Muscle layer of colon (tissue), 2 donors: ENCODE results near the gene IL4I1.
A peak's percentile ranks its signal among the peaks of the same experiment; 100 is the strongest.

Source experiments
- H3K27ac ChIP-seq: one replicate; pipeline ENCODE4 v1.7.0; 2013; ENCODE audit warnings: low read depth, mild to moderate bottlenecking, low read length, moderate library complexity
- H3K27me3 ChIP-seq, 2 donors: one replicate each; pipeline ENCODE4 v1.7.0; 2013; ENCODE audit warnings: low read length in 2 of 2, mild to moderate bottlenecking in 2 of 2; ENCODE audit not compliant: insufficient read depth in 2 of 2, control insufficient read depth in 1 of 2
- H3K36me3 ChIP-seq: one replicate; pipeline ENCODE4 v1.7.0; 2013; ENCODE audit warnings: mild to moderate bottlenecking, low read length; ENCODE audit not compliant: insufficient read depth
- H3K4me1 ChIP-seq: one replicate; pipeline ENCODE4 v1.7.0; 2013; ENCODE audit warnings: mild to moderate bottlenecking, low read length; ENCODE audit not compliant: insufficient read depth
- H3K4me3 ChIP-seq, 2 donors: one replicate each; pipeline ENCODE4 v1.7.0; 2013; ENCODE audit warnings: low read length in 2 of 2, low read depth in 1 of 2, mild to moderate bottlenecking in 1 of 2, moderate library complexity in 1 of 2
- H3K9ac ChIP-seq: one replicate; pipeline ENCODE4 v1.7.0; 2013; ENCODE audit warnings: low read length
- H3K9me3 ChIP-seq: one replicate; pipeline ENCODE4 v1.7.0; 2013; ENCODE audit warnings: mild to moderate bottlenecking, low read length
- donor health status: abdominal sarcoma.
- donor health status: Adenocarcinoma of cecum.

IL4I1 gene

DNA sequence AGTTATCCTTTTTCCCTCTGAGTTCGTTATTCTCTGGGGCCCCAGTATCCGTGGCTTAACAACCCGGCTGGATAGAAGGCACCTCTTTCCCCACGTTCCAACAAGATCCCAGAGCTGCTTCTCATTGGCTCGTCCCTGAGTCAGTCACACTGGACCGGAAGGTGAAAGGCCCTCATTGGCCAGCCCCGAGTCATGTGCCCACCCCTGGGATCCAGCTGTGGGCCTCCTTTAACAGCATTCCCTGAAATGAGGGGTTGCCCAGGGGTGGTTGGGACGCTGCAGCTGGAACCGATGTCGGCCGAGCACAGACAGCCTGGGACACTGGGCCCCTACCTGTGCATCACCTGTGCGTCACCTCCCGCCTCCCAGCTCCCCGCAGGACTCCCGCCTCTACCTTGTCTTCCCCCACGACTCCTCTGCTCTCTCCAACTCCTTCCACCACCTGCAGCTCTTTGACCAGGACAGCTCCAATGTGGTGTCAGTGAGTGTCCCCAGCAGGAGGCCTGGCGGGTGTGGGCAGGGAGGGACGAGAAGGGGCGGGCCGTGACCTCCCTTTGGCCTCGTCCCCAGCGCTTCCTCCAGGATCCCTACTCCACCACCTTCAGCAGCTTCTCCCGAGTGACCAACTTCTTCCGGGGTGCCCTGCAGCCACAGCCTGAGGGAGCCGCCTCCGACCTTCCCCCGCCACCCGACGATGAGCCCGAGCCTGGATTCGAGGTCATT lies 14.9 kb downstream of the IL4I1 start:
- Histone ChIP-seq H3K36me3 (peaks cover 64% of the 10 kb centered on the region), H3K9me3 (no peaks in the 10 kb centered on the region), H3K4me3 (no peak overlapping the region), H3K4me1 (peaks cover 13% of the 10 kb centered on the region), H3K9ac (no peak overlapping the region), H3K27ac (no peak overlapping the region), H3K27me3 (no peaks in the 10 kb centered on the region)

DNA sequence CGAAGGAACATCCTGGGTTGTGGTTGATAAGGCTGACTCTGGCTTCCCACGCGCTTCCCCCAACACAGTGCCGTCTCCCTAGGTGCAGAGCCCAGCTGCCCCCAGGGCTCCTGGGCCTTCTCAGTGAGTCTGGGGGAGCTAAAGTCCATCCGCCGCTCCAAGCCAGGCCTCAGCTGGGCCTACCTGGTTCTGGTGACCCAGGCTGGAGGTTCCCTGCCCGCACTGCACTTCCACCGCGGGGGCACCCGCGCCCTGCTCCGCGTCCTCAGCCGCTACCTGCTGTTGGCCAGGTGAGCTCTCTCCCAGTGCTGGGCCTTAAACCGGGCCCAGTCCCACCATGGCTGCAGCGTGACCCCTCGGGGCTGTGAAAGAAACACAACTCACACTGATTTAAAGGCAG lies 15.5 kb downstream of the IL4I1 start:
- Histone ChIP-seq H3K4me3 (no peak overlapping the region), H3K9ac (no peak overlapping the region), H3K4me1 (peaks cover 13% of the 10 kb centered on the region), H3K27me3 (no peaks in the 10 kb centered on the region), H3K36me3 (peaks cover 64% of the 10 kb centered on the region), H3K9me3 (no peaks in the 10 kb centered on the region), H3K27ac (no peak overlapping the region)

DNA sequence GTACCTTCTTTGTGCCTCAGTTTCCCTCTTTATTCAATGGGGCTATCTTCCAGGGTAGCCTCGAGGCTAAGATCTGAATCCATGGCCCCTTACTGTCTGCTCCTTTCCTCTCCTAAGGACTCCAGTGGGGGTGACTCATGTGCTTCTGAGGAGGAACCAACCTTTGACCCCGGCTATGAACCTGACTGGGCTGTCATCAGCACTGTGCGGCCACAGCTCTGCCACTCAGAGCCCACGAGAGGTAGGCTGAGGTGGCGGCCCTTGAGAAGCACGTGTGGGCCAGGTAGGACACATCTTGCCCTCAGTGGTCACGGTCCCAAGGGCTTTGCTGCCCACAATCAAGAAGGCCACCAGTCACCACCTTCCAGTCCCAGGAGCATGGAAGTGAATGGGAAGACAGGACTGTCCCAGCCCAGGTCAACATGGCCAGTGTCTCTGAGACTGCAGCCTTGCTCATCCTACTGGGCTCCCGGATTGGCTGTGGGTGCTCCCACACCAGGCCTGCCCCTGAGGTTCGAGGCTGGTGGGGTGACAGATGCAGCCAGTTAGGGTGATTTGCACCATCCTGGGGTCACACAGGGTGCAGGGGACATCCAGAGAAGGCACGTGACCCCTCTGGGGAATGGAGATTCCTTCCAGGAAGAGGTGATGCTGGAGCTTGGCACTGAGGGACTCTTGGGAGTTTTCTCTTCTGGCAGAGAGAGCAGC lies 16.4 kb downstream of the IL4I1 start:
- Histone ChIP-seq H3K9ac (no peak overlapping the region), H3K36me3 (peaks cover 64% of the 10 kb centered on the region), H3K27ac (no peak overlapping the region), H3K4me3 (no peak overlapping the region), H3K4me1 (peaks cover 17% of the 10 kb centered on the region), H3K27me3 (no peaks in the 10 kb centered on the region), H3K9me3 (no peaks in the 10 kb centered on the region)

DNA sequence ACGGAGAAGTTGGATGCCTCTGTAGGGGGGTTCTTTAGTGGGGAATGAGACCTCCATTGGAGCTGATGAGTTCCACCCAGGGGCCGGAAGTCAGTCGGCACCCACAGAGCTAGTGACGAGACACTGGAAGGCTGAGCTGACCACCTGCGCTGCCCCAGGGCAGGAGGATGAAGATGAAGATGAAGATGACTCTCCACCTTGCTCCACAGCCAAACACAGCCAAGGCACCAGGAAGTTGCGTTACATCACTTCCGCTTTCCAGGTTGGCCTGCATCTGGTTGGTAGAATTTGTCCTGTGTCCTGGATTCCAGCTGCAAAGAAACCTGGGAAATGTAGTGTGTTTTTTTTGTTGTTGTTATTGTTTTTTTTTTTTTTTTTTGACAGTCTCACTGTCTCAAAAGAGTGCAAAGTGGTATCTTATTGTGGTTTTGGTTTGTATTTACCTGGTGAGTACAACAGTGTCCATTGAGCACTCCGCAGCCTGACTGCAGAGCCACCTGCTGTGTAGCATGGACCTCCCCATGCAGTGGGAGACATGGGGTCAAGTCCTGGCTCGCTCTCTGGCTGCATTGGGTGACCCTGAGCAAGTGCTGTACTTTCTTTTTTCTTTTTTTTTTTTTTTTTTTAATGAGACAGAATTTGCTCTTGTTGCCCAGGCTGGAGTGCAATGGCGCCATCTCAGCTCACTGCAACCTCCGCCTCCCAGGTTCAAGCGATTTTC lies 17.3 kb downstream of the IL4I1 start:
- peaks cover 59% of the 10 kb centered on the region for H3K36me3 ChIP-seq
- H3K4me3 ChIP-seq = no peak overlapping the region
- H3K27me3 ChIP-seq = no peaks in the 10 kb centered on the region
- H3K9ac ChIP-seq = no peak overlapping the region
- no peaks in the 10 kb centered on the region for H3K9me3 ChIP-seq
- no peak overlapping the region for H3K27ac ChIP-seq
- H3K4me1 ChIP-seq = peaks cover 19% of the 10 kb centered on the region

DNA sequence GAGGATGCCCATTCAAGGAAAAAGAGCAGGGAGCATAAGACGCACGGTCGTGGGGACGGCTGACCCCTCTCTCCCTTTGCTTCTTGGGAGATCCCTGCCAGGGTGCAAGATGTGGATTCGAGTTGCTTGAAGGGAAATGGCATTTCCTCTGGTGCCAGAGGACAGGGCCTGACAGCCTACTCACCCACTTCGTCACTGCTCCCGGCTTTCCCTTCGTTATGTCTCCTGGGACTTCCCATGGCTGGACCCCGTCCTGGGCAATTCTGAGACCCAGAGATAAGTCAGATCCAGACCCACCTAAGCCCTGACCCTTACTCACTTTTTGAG lies 18.0 kb downstream of the IL4I1 start:
- peaks cover 57% of the 10 kb centered on the region for H3K36me3 ChIP-seq
- H3K9ac ChIP-seq = no peak overlapping the region
- H3K4me3 ChIP-seq = peak overlapping the region in 1 of 2 donors; percentile 94
- H3K9me3 ChIP-seq = no peaks in the 10 kb centered on the region
- peak overlapping the region; percentile 99 for H3K27ac ChIP-seq
- no peaks in the 10 kb centered on the region for H3K27me3 ChIP-seq
- peaks cover 19% of the 10 kb centered on the region for H3K4me1 ChIP-seq

DNA sequence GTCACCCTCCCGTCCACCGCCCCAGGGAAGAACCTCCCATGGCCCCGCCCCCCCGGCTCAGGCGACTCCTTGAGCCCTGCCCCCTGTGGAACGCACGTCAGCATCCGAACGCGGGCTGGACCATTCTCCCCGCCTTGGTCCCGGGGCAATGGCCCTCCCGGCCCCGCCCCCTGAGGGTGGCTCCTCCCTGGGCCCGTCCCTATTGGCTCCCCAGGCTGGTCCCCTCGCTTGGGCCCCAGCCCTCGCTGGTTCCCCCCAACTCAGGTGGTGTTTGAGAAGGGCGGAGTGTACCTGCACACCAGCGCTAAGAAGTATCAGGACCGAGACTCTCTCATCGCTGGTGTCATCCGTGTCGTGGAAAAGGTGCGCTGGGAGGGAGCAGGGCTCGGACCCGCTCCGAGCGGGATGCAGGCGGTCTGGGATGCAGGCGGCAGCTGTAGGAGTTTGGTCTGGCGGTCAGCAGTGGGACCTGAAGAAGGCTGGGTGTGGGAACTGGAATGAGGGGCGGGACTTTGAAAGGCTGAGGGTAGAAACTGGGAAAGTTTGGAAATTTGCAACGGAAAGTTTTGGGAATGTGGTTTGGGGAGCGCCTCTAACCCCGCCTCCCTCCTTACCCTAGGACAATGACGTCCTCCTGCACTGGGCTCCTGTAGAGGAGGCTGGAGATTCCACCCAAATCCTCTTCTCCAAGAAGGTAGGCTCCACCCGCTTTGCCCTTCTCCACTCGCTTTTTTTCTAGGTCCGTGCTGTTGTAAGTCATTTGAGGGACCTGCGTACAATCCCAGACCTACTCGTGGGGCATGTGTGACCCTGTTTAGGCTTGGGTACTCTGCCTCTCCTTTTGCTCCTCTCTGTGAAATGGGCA lies 18.6 kb downstream of the IL4I1 start:
- H3K27me3 ChIP-seq = no peaks in the 10 kb centered on the region
- peak overlapping the region; percentile 94 for H3K9ac ChIP-seq
- H3K27ac ChIP-seq = peak overlapping the region; percentile 99
- H3K4me1 ChIP-seq = peaks cover 19% of the 10 kb centered on the region
- H3K36me3 ChIP-seq = peaks cover 51% of the 10 kb centered on the region
- H3K4me3 ChIP-seq = peak overlapping the region; percentile 51 to 94
- H3K9me3 ChIP-seq = no peaks in the 10 kb centered on the region

DNA sequence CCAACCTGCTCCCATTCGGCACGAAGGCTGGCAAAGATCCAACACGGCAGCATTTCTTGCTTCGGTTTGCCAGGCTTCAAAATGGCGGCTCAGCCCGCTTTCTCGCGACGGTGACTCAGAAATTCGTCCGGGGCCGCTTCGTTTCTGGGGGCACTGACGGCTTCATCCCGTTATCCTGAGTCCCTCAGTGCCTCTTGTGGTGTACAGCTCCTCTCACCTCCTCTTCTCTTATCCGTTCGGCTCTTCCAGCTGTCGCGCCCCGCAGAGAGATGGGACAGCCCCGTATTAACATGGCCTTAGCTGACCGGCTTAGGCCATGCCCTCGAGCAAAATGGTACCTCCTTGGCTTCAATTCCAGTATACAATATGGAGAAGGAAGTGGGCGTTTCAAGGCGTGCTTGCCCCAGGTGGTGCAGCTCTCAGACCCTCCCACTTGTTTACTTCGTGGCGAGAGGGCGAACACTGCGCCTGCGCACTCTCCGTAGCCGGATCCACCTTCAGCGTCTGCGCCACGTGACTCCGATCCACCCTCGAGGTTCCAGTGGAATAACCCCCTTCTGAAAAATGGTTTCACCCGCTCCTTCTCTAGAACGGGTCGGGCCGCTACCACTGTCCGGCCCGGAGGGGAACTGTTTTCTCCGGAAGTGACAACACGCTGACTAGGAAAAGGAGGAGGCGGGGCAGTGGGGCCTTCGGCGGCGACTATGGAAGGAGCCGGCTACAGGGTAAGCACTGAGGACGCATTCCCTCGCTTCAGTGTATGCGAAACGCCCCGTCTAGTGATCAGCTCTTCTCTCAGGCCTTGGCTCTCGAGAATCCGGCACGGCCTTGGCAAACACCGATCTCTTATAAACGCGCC lies 19.4 kb downstream of the IL4I1 start, which contains the start of the genes AKT1S1 and TBC1D17:
Gene AKT1S1 (minus strand): TSS at position 336 of the 859 bp plus-strand sequence. CDS start 4,060 bp downstream, outside the sequence.
Gene TBC1D17 (plus strand): TSS at position 683 of the 859 bp plus-strand sequence. CDS start 22 bp downstream, at position 705.
- peak within 1 kb of the TSS; percentile 99 for H3K27ac ChIP-seq
- H3K36me3 ChIP-seq = peaks cover 45% of the 10 kb centered on the region
- peaks cover 19% of the 10 kb centered on the region for H3K4me1 ChIP-seq
- H3K27me3 ChIP-seq = no peaks in the 10 kb centered on the region
- H3K9ac ChIP-seq = peak within 1 kb of the TSS; percentile 94
- H3K4me3 ChIP-seq = peak within 1 kb of the TSS; percentile 54 to 94
- H3K9me3 ChIP-seq = no peaks in the 10 kb centered on the region

DNA sequence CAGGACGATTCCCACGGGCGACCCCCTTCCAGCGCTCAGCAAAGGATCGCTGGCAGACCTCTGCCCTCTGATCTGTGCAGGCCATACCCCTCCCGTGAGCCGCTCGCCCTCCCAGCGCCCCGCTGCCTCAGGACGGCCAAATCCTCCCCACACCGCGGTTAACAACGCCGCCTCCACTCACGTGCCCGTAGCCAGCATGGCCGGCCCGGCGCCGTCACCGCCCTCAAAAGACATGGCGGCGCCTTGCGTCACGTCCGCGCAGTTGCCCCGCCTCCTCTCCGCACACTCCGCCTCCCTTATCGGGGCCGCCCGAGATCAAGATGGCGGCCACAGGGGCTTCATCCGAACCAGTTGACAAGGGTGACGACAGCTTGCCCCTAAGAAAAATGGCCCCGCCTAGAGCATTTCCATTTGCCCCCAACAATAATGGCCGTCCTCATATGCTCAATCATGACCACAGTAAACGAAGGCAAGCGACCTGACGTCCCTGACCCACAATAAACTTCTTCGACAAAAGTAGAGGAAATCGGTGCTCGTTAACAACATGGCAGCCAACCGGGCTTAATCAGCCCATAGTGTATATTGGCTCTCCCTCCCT lies 20.2 kb downstream of the IL4I1 start:
- H3K9me3 ChIP-seq = no peaks in the 10 kb centered on the region
- peaks cover 44% of the 10 kb centered on the region for H3K36me3 ChIP-seq
- peaks cover 19% of the 10 kb centered on the region for H3K4me1 ChIP-seq
- no peaks in the 10 kb centered on the region for H3K27me3 ChIP-seq
- H3K4me3 ChIP-seq = peak overlapping the region; percentile 54 to 94
- peak overlapping the region; percentile 99 for H3K27ac ChIP-seq
- H3K9ac ChIP-seq = peak overlapping the region; percentile 94

DNA sequence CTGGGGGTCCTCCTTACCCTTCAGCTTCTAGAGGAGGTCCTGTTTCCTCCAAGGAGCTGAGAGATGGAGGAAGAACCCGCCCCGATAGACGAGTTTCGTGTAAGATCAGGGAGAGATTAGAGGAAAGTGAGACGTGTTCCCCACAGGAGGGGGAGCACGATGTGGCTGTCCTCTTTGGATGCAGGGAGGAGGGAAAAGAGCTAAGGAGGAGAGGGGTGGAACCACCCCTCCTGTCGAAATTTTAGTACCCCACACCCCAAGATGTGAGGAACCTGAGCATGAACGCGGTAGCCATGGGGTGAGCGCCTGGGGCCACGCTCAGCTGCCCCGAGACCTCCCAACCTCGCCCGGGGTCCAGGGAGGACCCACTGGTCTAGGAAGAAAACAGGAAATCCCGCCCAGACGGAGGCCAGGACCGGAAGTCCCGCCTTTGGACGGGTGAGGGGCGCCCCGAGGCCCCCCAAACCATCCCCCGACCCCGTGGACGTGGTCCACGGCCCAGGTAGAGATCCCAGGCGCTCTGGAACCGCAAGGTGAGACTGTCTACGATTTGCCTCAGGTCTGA lies 20.7 kb downstream of the IL4I1 start:
- Histone ChIP-seq H3K4me3 (peak overlapping the region; percentile 54 to 94), H3K9me3 (no peaks in the 10 kb centered on the region), H3K27ac (peak overlapping the region; percentile 83), H3K36me3 (peaks cover 43% of the 10 kb centered on the region), H3K27me3 (no peaks in the 10 kb centered on the region), H3K9ac (peak overlapping the region; percentile 94), H3K4me1 (peaks cover 19% of the 10 kb centered on the region)

DNA sequence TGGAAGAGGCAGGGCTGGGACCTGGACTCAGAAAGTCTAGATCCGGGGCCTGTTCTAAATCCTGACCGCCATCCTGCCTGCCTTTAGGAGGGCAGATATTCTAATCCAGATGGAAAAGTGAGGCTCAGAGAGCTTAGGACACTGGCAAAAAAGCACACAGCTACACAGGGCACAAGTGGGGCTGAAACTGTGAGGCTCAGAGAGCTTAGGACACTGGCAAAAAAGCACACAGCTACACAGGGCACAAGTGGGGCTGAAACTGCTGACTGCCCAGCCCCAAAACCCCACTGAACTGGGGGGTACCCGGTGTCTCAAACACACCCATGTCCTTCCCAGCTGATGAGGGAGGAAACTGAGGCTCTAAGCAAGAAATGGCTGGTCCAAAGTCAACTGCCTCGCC lies 21.5 kb downstream of the IL4I1 start:
- H3K36me3 ChIP-seq = peaks cover 37% of the 10 kb centered on the region
- peak overlapping the region; percentile 54 to 94 for H3K4me3 ChIP-seq
- peaks cover 26% of the 10 kb centered on the region for H3K4me1 ChIP-seq
- no peaks in the 10 kb centered on the region for H3K27me3 ChIP-seq
- H3K9ac ChIP-seq = peak overlapping the region; percentile 94
- H3K27ac ChIP-seq = peak overlapping the region; percentile 83
- H3K9me3 ChIP-seq = no peaks in the 10 kb centered on the region
